MCF 10A (cell line): Measurements from ENCODE around the gene CTRB2. TPM values are rescaled to one million over a fixed set of nuclear protein-coding genes. Genes with fewer than 3 reads are reported as not detected.

Experiments used
- BruUV-seq: library from RNA; stranded (reverse); fragments of 400-500 nt; replicated peaks from 2 replicates; lab custom pipeline; 2021; lab: Mats Ljungman, UMichigan
- CTCF ChIA-PET: fragments of 300-600 bp; sonication (Branson Sonifier 250); formaldehyde crosslinking; extraction: SDS; loops from one replicate; lab custom pipeline; 2021; ENCODE audit warnings: antibody characterized with exemption, inconsistent platforms; lab: Yijun Ruan, JAX
- POLR2A ChIA-PET: fragments of 300-600, 350-650 bp; sonication (Branson Sonifier 250); formaldehyde crosslinking; extraction: SDS; loops from one replicate; lab custom pipeline; 2020; ENCODE audit warnings: antibody characterized with exemption, inconsistent platforms; lab: Yijun Ruan, JAX
- DNase-seq: peaks from one replicate; pipeline ENCODE4 v3.0.0-alpha.2; 2018; ENCODE audit not compliant: unreplicated experiment
- H3K27ac Mint-ChIP-seq: one replicate; pipeline ENCODE4 v1.8.0; 2022; ENCODE audit warnings: mild to moderate bottlenecking, low read depth, mixed read lengths; ENCODE audit not compliant: unreplicated experiment
- H3K27me3 Mint-ChIP-seq: one replicate; pipeline ENCODE4 v1.8.0; 2022; ENCODE audit warnings: mixed read lengths; ENCODE audit not compliant: insufficient read depth, unreplicated experiment
- H3K36me3 Mint-ChIP-seq: one replicate; pipeline ENCODE4 v1.8.0; 2022; ENCODE audit warnings: mild to moderate bottlenecking, moderate library complexity, mixed read lengths; ENCODE audit not compliant: insufficient read depth, unreplicated experiment
- H3K4me1 Mint-ChIP-seq: one replicate; pipeline ENCODE4 v1.8.0; 2022; ENCODE audit warnings: mixed read lengths; ENCODE audit not compliant: insufficient read depth, unreplicated experiment
- H3K4me3 Mint-ChIP-seq: one replicate; pipeline ENCODE4 v1.8.0; 2022; ENCODE audit warnings: mild to moderate bottlenecking, moderate library complexity, mixed read lengths; ENCODE audit not compliant: unreplicated experiment
- H3K9me3 Mint-ChIP-seq: one replicate; pipeline ENCODE4 v1.8.0; 2022; ENCODE audit warnings: mixed read lengths; ENCODE audit not compliant: unreplicated experiment
- CTCF ChIP-seq: fragments of 200-600 bp; IDR thresholded peaks from one replicate; pipeline ENCODE4 v1.8.0; 2022; ENCODE audit warnings: antibody characterized with exemption, mild to moderate bottlenecking; ENCODE audit not compliant: unreplicated experiment
- intact Hi-C: fragments of 100-400 bp; cut with micrococcal nuclease; formaldehyde crosslinking; loops from 2 replicates; pipeline ENCODE4 v1.14.1; 2022
- total RNA-seq: library from RNA; stranded (reverse); gene quantifications from 2 replicates; pipeline ENCODE4 v1.2.3, GENCODE V29; 2022

The CTRB2 gene
- total RNA-seq, 1 experiment from 2014 or later = not detected

- H3K27ac Mint-ChIP-seq = no peak overlapping the region
Measured at GRCh38 chr16:75219838-75220237, 12.9 kb upstream of the CTRB2 start.

GRCh38 chr16:75219088-75219487 is 12.1 kb upstream of the CTRB2 start:
- DNase-seq = no peak
- CTCF ChIA-PET = interaction anchor here (1.0 to 2.3 kb wide), 3 partner anchors 15 to 184 kb away, joined by 3 to 9 read pairs (median 3); no protein-coding TSS in a partner anchor
- no peak overlapping the region for H3K27ac Mint-ChIP-seq
- no peaks in the 10 kb centered on the region for H3K4me1 Mint-ChIP-seq
- POLR2A ChIA-PET = no interaction called here
- H3K9me3 Mint-ChIP-seq = no peaks in the 10 kb centered on the region
- H3K4me3 Mint-ChIP-seq = no peak overlapping the region
- no TSS peak for BruUV-seq
- H3K36me3 Mint-ChIP-seq = peaks cover under 1% of the 10 kb centered on the region
- intact Hi-C loops = no loop called here
- no peaks in the 10 kb centered on the region for H3K27me3 Mint-ChIP-seq
- no peak for TF ChIP-seq CTCF

More at GRCh38 chr16:75219838-75220237, 12.9 kb upstream of the CTRB2 start:
- intact Hi-C loops = no loop called here
- H3K4me3 Mint-ChIP-seq = no peak overlapping the region
- TF ChIP-seq CTCF = no peak
- ChIA-PET CTCF (interaction anchor here (0.7 to 2.3 kb wide), 5 partner anchors 14 to 297 kb away, joined by 3 to 9 read pairs (median 3); no protein-coding TSS in a partner anchor), POLR2A (no interaction called here)
- peaks cover 5% of the 10 kb centered on the region for H3K36me3 Mint-ChIP-seq
- H3K27me3 Mint-ChIP-seq = no peaks in the 10 kb centered on the region
- H3K9me3 Mint-ChIP-seq = no peaks in the 10 kb centered on the region
- no TSS peak for BruUV-seq
- DNase-seq = no peak
- no peaks in the 10 kb centered on the region for H3K4me1 Mint-ChIP-seq

GRCh38 chr16:75218256-75219076 is 11.5 kb upstream of the CTRB2 start, which contains the start of gene CTRB1:
Gene CTRB1 (plus strand): TSS chr16:75218988. CDS start chr16:75219008, 20 bp downstream.
- DNase-seq = no peak
- Mint-ChIP-seq H3K4me1 (no peaks in the 10 kb centered on the region), H3K4me3 (no peak within 1 kb of the TSS), H3K9me3 (no peaks in the 10 kb centered on the region), H3K27me3 (no peaks in the 10 kb centered on the region), H3K36me3 (no peaks in the 10 kb centered on the region), H3K27ac (no peak within 1 kb of the TSS)
- ChIA-PET CTCF (interaction anchor here (0.7 to 1.9 kb wide), 4 partner anchors 16 to 32 kb away, joined by 3 to 10 read pairs (median 3); no protein-coding TSS in a partner anchor), POLR2A (no interaction called here)
- BruUV-seq = no TSS peak
- intact Hi-C loops = no loop called here
- no peak for TF ChIP-seq CTCF

- Mint-ChIP-seq H3K27ac (no peak overlapping the region), H3K27me3 (no peaks in the 10 kb centered on the region), H3K36me3 (no peaks in the 10 kb centered on the region), H3K9me3 (no peaks in the 10 kb centered on the region), H3K4me3 (no peak overlapping the region), H3K4me1 (no peaks in the 10 kb centered on the region)
- ChIA-PET CTCF (interaction anchor here (0.7 to 3.3 kb wide), 3 partner anchors 17 to 32 kb away, joined by 3 to 16 read pairs (median 10); no protein-coding TSS in a partner anchor), POLR2A (interaction anchor here (0.6 kb wide), 1 partner anchor 190 kb away, joined by 3 read pairs; no protein-coding TSS in a partner anchor)
- DNase-seq = no peak
- intact Hi-C loops = no loop called here
- no TSS peak for BruUV-seq
- no peak for TF ChIP-seq CTCF
Measured at GRCh38 chr16:75217389-75217851, 10.5 kb upstream of the CTRB2 start.
